Uterus (tissue), 2 donors: Measurements from ENCODE around the gene UBE2M.

Source experiments
- POLR2A ChIP-seq, 2 donors: fragments of 450-650 bp; IDR thresholded peaks; one replicate each; pipeline ENCODE4 v1.6.1; 2016; ENCODE audit warnings: antibody characterized with exemption in 2 of 2, mild to moderate bottlenecking in 1 of 2, moderate library complexity in 1 of 2
- TF ChIP-seq, protein P1 (sequence below), 4 experiments: fragments of 200-600 bp in 2 of 4; fragments of 450-650 bp in 2 of 4; sonication (generic) in 2 of 4; IDR thresholded peaks; one replicate each; pipeline ENCODE4 v1.5.1; 2016 to 2019; ENCODE audit warnings: antibody characterized with exemption in 4 of 4, mild to moderate bottlenecking in 2 of 4, moderate library complexity in 1 of 4

DNA sequence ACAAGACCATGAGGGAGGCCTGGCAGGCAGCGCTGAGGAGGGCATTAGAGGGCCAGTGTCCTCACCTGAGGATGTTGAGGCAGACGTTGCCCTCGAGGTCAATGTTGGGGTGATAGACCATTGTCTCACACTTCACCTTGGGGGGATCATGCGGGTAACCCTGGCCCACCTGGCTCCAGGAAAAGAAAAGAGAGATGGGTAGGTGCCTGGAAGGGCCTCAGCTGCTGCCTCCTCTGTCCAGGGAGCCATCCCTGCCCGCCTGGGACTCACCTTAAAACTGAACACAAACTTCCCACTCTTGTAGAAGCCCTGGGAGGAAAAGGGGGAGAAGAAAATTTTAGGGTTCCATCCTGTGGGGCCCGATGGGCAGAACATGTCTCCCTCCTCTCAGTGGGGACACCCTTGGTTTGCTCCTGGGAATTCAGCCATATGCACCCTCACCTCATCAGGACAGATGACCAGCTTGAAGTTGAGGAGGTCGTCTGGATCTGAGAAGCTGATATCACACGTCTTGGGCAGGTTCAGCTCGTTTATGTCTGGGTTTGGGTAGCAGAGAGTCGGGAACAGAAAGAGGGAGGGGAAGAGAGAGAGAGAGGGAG is 1.7 kb downstream of the UBE2M start:
- TF ChIP-seq POLR2A (IDR thresholded peaks at IDR 0.05) = no peak
- TF ChIP-seq, protein P1, sequence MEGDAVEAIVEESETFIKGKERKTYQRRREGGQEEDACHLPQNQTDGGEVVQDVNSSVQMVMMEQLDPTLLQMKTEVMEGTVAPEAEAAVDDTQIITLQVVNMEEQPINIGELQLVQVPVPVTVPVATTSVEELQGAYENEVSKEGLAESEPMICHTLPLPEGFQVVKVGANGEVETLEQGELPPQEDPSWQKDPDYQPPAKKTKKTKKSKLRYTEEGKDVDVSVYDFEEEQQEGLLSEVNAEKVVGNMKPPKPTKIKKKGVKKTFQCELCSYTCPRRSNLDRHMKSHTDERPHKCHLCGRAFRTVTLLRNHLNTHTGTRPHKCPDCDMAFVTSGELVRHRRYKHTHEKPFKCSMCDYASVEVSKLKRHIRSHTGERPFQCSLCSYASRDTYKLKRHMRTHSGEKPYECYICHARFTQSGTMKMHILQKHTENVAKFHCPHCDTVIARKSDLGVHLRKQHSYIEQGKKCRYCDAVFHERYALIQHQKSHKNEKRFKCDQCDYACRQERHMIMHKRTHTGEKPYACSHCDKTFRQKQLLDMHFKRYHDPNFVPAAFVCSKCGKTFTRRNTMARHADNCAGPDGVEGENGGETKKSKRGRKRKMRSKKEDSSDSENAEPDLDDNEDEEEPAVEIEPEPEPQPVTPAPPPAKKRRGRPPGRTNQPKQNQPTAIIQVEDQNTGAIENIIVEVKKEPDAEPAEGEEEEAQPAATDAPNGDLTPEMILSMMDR (IDR thresholded peaks at IDR 0.05) = no peak
